AG20443 (cell line): Measurements from ENCODE around the gene SH3GLB2.
A peak's percentile ranks its signal among the peaks of the same experiment; 100 is the strongest.
"Not testable (repeated sequence)": the region's sequence is repeated elsewhere in the genome, so short reads cannot be mapped to it uniquely, and the experiment has no call there.

ENCODE experiments used
- DNase-seq: peaks from one replicate; pipeline ENCODE4 v3.0.0; 2012; ENCODE audit warnings: low spot score, mixed read lengths

Gene SH3GLB2

GRCh38 chr9:128998462-128998861 lies 29.7 kb downstream of the SH3GLB2 start:
- no peak for DNase-seq

GRCh38 chr9:128995791-128996190 lies 32.3 kb downstream of the SH3GLB2 start:
- no peak for DNase-seq

DNA sequence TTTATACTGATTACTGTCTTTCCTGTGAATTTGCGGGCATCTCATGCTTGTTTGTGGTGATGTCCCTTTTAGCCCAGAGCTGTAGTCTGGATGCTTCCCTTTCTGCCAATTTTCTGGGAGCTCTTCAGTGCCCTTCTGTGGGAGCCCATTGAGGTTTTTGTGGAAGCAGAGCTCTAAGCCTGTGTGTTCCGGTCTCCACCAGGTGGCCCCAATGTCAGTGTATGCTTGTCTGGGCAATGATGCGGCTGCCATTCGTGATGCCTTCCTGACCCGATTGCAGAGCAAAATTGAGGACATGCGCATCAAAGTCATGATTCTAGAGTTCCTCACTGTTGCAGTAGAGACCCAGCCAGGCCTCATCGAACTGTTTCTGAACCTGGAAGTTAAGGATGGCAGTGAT lies 35.1 kb downstream of the SH3GLB2 start:
- DNase-seq, result no peak

- DNase-seq, result peak; percentile 87
Observed at GRCh38 chr9:128987805-128988204, 40.3 kb downstream of the SH3GLB2 start.

- no peak for DNase-seq
Observed at GRCh38 chr9:128986671-128987070, 41.5 kb downstream of the SH3GLB2 start.

DNA sequence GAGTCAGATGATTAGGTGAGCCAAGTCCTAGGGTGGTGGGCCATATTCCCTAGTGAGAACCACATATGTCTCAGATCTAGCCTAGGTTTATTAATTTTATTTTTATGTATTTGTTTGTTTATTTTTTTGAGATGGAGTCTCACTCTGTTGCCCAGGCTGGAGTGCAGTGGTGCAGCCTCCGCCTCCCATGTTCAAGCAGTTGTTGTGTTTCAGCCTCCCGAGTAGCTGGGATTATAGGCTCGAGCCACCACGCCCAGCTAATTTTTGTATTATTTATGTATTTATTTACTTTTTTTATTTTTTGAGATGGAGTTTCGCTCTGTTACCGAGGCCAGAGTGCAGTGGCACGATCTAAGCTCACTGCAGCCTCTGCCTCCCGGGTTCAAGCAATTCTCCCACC lies 44.6 kb downstream of the SH3GLB2 start:
- no peak for DNase-seq

DNA sequence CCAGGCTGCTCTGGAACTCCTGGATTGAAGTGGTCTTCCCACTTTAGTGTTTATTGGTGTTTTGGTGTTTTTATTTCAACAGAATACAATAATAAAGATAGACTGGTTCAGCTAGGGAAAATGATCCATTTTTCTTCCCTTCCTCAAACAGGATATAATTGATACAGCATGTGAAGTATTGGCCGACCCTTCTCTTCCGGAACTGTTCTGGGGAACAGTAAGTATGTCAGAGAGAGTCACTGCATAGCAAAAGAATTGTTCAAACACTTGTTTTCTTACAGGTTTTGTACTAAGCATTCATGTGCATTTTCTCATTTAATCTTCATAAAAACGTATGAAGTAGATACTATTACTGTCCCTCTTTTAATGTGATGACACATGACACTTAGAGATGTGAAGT lies 49.0 kb downstream of the SH3GLB2 start:
- DNase-seq, result no peak

- peak; percentile 76 for DNase-seq
Observed at GRCh38 chr9:128972956-128973355, 55.2 kb downstream of the SH3GLB2 start.

GRCh38 chr9:128969491-128969890 lies 58.6 kb downstream of the SH3GLB2 start:
- DNase-seq, result no peak

- not testable (repeated sequence) for DNase-seq
Observed at GRCh38 chr9:128961403-128961802, 66.7 kb downstream of the SH3GLB2 start.
